HepG2 (cell line): ENCODE measurements around the gene LAMA5. TPM values are rescaled to one million over a fixed set of nuclear protein-coding genes. Genes with fewer than 3 reads are reported as not detected.

Source experiments
- BRCA1 ChIP-seq: sonication (generic); formaldehyde crosslinking; IDR thresholded peaks from 2 replicates; pipeline ENCODE4 v1.4.0; 2020; ENCODE audit warnings: missing genetic modification reagents
- CBX2 ChIP-seq, 2 experiments: fragments of 200-600 bp in 1 of 2; sonication (generic); formaldehyde crosslinking in 1 of 2; IDR thresholded peaks; 2 replicates each; pipeline versions ENCODE4 v1.7.0 to v1.8.1; 2018 to 2022; ENCODE audit warnings: low read depth in 2 of 2, low read length in 1 of 2, mild to moderate bottlenecking in 1 of 2, missing genetic modification reagents in 1 of 2
- FOXA3 ChIP-seq: IDR thresholded peaks from 2 replicates; pipeline ENCODE4 v1.6.1; 2016; ENCODE audit warnings: missing genetic modification reagents, missing compliant biosample characterization
- IKZF5 ChIP-seq: IDR thresholded peaks from 2 replicates; pipeline ENCODE4 v1.6.1; 2018; ENCODE audit warnings: missing genetic modification reagents, mild to moderate bottlenecking, missing compliant biosample characterization
- KAT2B ChIP-seq: fragments of 150-350 bp; IDR thresholded peaks from 2 replicates; pipeline ENCODE4 v1.6.1; 2014; ENCODE audit warnings: low read depth, low read length, borderline replicate concordance
- MZF1 ChIP-seq: sonication (generic); formaldehyde crosslinking; IDR thresholded peaks from 2 replicates; pipeline ENCODE4 v1.8.1; 2023; ENCODE audit warnings: mild to moderate bottlenecking, missing genetic modification reagents, borderline replicate concordance
- NFKB2 ChIP-seq: sonication (generic); formaldehyde crosslinking; IDR thresholded peaks from 2 replicates; pipeline ENCODE4 v1.4.0; 2020; ENCODE audit warnings: missing genetic modification reagents, borderline replicate concordance
- NR2F1 ChIP-seq, 2 experiments: fragments of 450-650 bp in 1 of 2; formaldehyde crosslinking in 1 of 2; IDR thresholded peaks; 2 replicates each; pipeline versions ENCODE4 v1.5.0 to v1.6.1; 2016 to 2020; ENCODE audit warnings: mild to moderate bottlenecking in 1 of 2, missing compliant biosample characterization in 1 of 2, missing genetic modification reagents in 1 of 2, moderate library complexity in 1 of 2
- POGK ChIP-seq: sonication (generic); formaldehyde crosslinking; conservative IDR thresholded peaks from 2 replicates; pipeline ENCODE4 v1.8.0; 2022; ENCODE audit warnings: mild to moderate bottlenecking, moderate library complexity, missing genetic modification reagents
- SRSF4 ChIP-seq: fragments of 200-400 bp; formaldehyde crosslinking; IDR thresholded peaks from one replicate; pipeline ENCODE4 v1.6.1; 2018; ENCODE audit warnings: mild to moderate bottlenecking, low read depth, low read length, moderate library complexity; ENCODE audit not compliant: poor library complexity, severe bottlenecking
- ZFP1 ChIP-seq: IDR thresholded peaks from 2 replicates; pipeline ENCODE4 v1.6.1; 2016
- ZFYVE20 ChIP-seq: sonication (generic); formaldehyde crosslinking; IDR thresholded peaks from 2 replicates; pipeline ENCODE4 v1.8.0; 2023; ENCODE audit warnings: low read depth, mild to moderate bottlenecking, moderate library complexity, missing genetic modification reagents, borderline replicate concordance
- ZMAT5 ChIP-seq: sonication (generic); formaldehyde crosslinking; IDR thresholded peaks from 2 replicates; pipeline ENCODE4 v1.5.0; 2020; ENCODE audit warnings: mild to moderate bottlenecking, low read depth, missing genetic modification reagents, borderline replicate concordance
- ZNF207 ChIP-seq: fragments of 450-650 bp; IDR thresholded peaks from 2 replicates; pipeline ENCODE4 v1.6.1; 2016; ENCODE audit warnings: antibody characterized with exemption, borderline replicate concordance
- ZNF264 ChIP-seq: sonication (generic); formaldehyde crosslinking; IDR thresholded peaks from 2 replicates; pipeline ENCODE4 v1.4.0; 2020; ENCODE audit warnings: missing genetic modification reagents
- ZNF275 ChIP-seq: sonication (generic); formaldehyde crosslinking; IDR thresholded peaks from 2 replicates; pipeline ENCODE4 v1.8.0; 2022; ENCODE audit warnings: missing genetic modification reagents, mild to moderate bottlenecking, inconsistent platforms, borderline replicate concordance
- ZNF354B ChIP-seq: sonication (generic); formaldehyde crosslinking; IDR thresholded peaks from 2 replicates; pipeline ENCODE4 v1.8.0; 2022; ENCODE audit warnings: mild to moderate bottlenecking, missing genetic modification reagents
- ZNF367 ChIP-seq: sonication (generic); formaldehyde crosslinking; IDR thresholded peaks from 2 replicates; pipeline ENCODE4 v1.4.0; 2020; ENCODE audit warnings: missing genetic modification reagents, borderline replicate concordance
- ZNF781 ChIP-seq: sonication (generic); formaldehyde crosslinking; IDR thresholded peaks from 2 replicates; pipeline ENCODE4 v1.5.1; 2020; ENCODE audit warnings: borderline replicate concordance, mild to moderate bottlenecking, missing genetic modification reagents; ENCODE audit errors: not compliant biosample characterization
- ZNF784 ChIP-seq: sonication (generic); formaldehyde crosslinking; IDR thresholded peaks from 2 replicates; pipeline ENCODE4 v1.5.1; 2020; ENCODE audit warnings: missing genetic modification reagents, mild to moderate bottlenecking, borderline replicate concordance
- ZNF878 ChIP-seq: sonication (generic); formaldehyde crosslinking; IDR thresholded peaks from 2 replicates; pipeline ENCODE4 v1.8.1; 2023; ENCODE audit warnings: mild to moderate bottlenecking, missing genetic modification reagents, moderate library complexity
- polyA plus RNA-seq, 8 experiments: library from polyadenylated mRNA; depleted of rRNA in 3 of 8; stranded (reverse) in 7 of 8; unstranded in 1 of 8; fragments of >200 nt; fragmentation: Illumina TruSeq in 4 of 8; extraction: Trizol in 4 of 8; gene quantifications; 2 replicates each; pipeline versions ENCODE4 v1.2.1 to v1.2.3, GENCODE V29; 2011 to 2016; ENCODE audit warnings: low read depth in 4 of 8, missing spikeins in 1 of 8, mixed read lengths in 1 of 8; ENCODE audit not compliant: insufficient read depth in 1 of 8
- total RNA-seq, 5 experiments: library from RNA; depleted of rRNA; stranded (reverse); fragments of >200 nt; fragmentation: Illumina TruSeq; extraction: Trizol; gene quantifications; 2 replicates each; pipeline ENCODE4 v1.2.3, GENCODE V29; 2016; ENCODE audit warnings: low read depth in 1 of 5

The LAMA5 gene
- total and polyA plus RNA-seq, 2 of the 13 experiments (the other 11 are each of a cell fraction or from before 2014, with no cell fraction given): 21.0 to 44.7 TPM

GRCh38 chr20:62405108-62405980, 38.2 kb upstream of the LAMA5 start (continued):
- no peak for TF ChIP-seq ZNF207
- TF ChIP-seq ZNF275: peak; percentile 74; the same call in 1 of the 2 replicates
- TF ChIP-seq ZNF781 (CRISPR knock-in tag): no peak
- TF ChIP-seq ZFP1 (CRISPR knock-in tag): no peak
- TF ChIP-seq SRSF4: no peak
- no peak for TF ChIP-seq MZF1 (CRISPR knock-in tag)
- TF ChIP-seq ZNF264: no peak
- peak; percentile 60; the same call in 1 of the 2 replicates for TF ChIP-seq IKZF5 (CRISPR knock-in tag)
- no peak for TF ChIP-seq ZNF354B (CRISPR knock-in tag)
- TF ChIP-seq POGK (CRISPR knock-in tag): no peak
- peak in 1 of 2 experiments; percentile 69; a peak in 2 of 4 replicates for TF ChIP-seq NR2F1 (CRISPR knock-in tag; IDR thresholded peaks at IDR 0.05)
- no peak for TF ChIP-seq ZNF367 (CRISPR knock-in tag)
- no peak for TF ChIP-seq KAT2B
- TF ChIP-seq FOXA3 (CRISPR knock-in tag): peak; percentile 47; the same call in 1 of the 2 replicates
- TF ChIP-seq CBX2 (IDR thresholded peaks at IDR 0.05; ENCODE audit: low read depth, low read length): no peak
- no peak; the same call in 1 of the 2 replicates for TF ChIP-seq CBX2 (CRISPR knock-in tag; IDR thresholded peaks at IDR 0.05; ENCODE audit: low read depth)
- no peak for TF ChIP-seq ZNF878 (CRISPR knock-in tag)
- no peak for TF ChIP-seq ZNF784 (CRISPR knock-in tag)
- no peak for TF ChIP-seq ZMAT5
- TF ChIP-seq NFKB2 (CRISPR knock-in tag): 0 out of 2 replicates have a peak, but pooled peaks have one; percentile 16
- no peak for TF ChIP-seq BRCA1 (CRISPR knock-in tag)
- peak; percentile 79; the same call in 1 of the 2 replicates for TF ChIP-seq ZFYVE20 (CRISPR knock-in tag)
